Panc1 (cell line): ENCODE results near the gene UGT2A3.

Experiments used
- CTCF ChIP-seq: fragments of 450-650 bp; IDR thresholded peaks from 2 replicates; pipeline ENCODE4 v1.5.1; 2017; ENCODE audit warnings: mild to moderate bottlenecking
- POLR2AphosphoS5 ChIP-seq: IDR thresholded peaks from 2 replicates; pipeline ENCODE4 v1.6.1; 2012; ENCODE audit warnings: mild to moderate bottlenecking, low read depth, low read length, moderate library complexity
- SIN3A ChIP-seq: IDR thresholded peaks from 2 replicates; pipeline ENCODE4 v1.6.1; 2012; ENCODE audit warnings: low read depth, mild to moderate bottlenecking, low read length, moderate library complexity, borderline replicate concordance; ENCODE audit not compliant: insufficient read depth
- TCF7L2 ChIP-seq: IDR thresholded peaks from 2 replicates; pipeline ENCODE4 v1.6.1; 2011; ENCODE audit warnings: mild to moderate bottlenecking, low read depth, low read length, inconsistent platforms

GRCh38 chr4:68960294-68961163, 8.9 kb upstream of the UGT2A3 start:
- TF ChIP-seq POLR2AphosphoS5 (no peak), CTCF (no peak), TCF7L2 (no peak), SIN3A (no peak)
